ENCODE results near the gene TNIK.

The TNIK gene

GRCh38 chr3:171417813-171418212 lies 42.4 kb downstream of the TNIK start:
- no peak for DNase-seq (ENCODE audit: low read depth in 2 of 2)

- DNase-seq (ENCODE audit: low read depth in 2 of 2), result no peak
These were observed 43.1 kb downstream of the TNIK start for GRCh38 chr3:171417137-171417536.

GRCh38 chr3:171416666-171417065 lies 43.5 kb downstream of the TNIK start:
- no peak for DNase-seq (ENCODE audit: low read depth in 2 of 2)

GRCh38 chr3:171416061-171416460 lies 44.1 kb downstream of the TNIK start:
- no peak for DNase-seq (ENCODE audit: low read depth in 2 of 2)

GRCh38 chr3:171415070-171415469 lies 45.1 kb downstream of the TNIK start:
- no peak for DNase-seq (ENCODE audit: low read depth in 2 of 2)

- no peak for DNase-seq (ENCODE audit: low read depth in 2 of 2)
These were observed 47.7 kb downstream of the TNIK start for GRCh38 chr3:171412473-171412872.

- DNase-seq (ENCODE audit: low read depth in 2 of 2), result no peak
These were observed 48.2 kb downstream of the TNIK start for GRCh38 chr3:171412054-171412453.

- DNase-seq (ENCODE audit: low read depth in 2 of 2), result no peak
These were observed 50.0 kb downstream of the TNIK start for GRCh38 chr3:171410186-171410585.

- peak in 1 of 2 donors; percentile 4 for DNase-seq (ENCODE audit: low read depth in 2 of 2)
These were observed 52.4 kb downstream of the TNIK start for GRCh38 chr3:171407759-171408158.

- DNase-seq (ENCODE audit: low read depth in 2 of 2), result no peak
These were observed 55.7 kb downstream of the TNIK start for GRCh38 chr3:171404376-171404967.

GRCh38 chr3:171402281-171402680 lies 57.9 kb downstream of the TNIK start:
- DNase-seq (ENCODE audit: low read depth in 2 of 2), result no peak

GRCh38 chr3:171401432-171401831 lies 58.8 kb downstream of the TNIK start:
- DNase-seq (ENCODE audit: low read depth in 2 of 2), result no peak

- no peak for DNase-seq (ENCODE audit: low read depth in 2 of 2)
These were observed 60.4 kb downstream of the TNIK start for GRCh38 chr3:171399842-171400241.

GRCh38 chr3:171398343-171398742 lies 61.9 kb downstream of the TNIK start:
- DNase-seq (ENCODE audit: low read depth in 2 of 2), result no peak

GRCh38 chr3:171397089-171397488 lies 63.1 kb downstream of the TNIK start:
- DNase-seq (ENCODE audit: low read depth in 2 of 2), result no peak

GRCh38 chr3:171396048-171396447 lies 64.2 kb downstream of the TNIK start:
- DNase-seq (ENCODE audit: low read depth in 2 of 2), result no peak

GRCh38 chr3:171393032-171393744 lies 67.0 kb downstream of the TNIK start:
- DNase-seq (ENCODE audit: low read depth in 2 of 2), result no peak

- no peak for DNase-seq (ENCODE audit: low read depth in 2 of 2)
These were observed 68.8 kb downstream of the TNIK start for GRCh38 chr3:171391432-171391831.

- DNase-seq (ENCODE audit: low read depth in 2 of 2), result no peak
These were observed 69.9 kb downstream of the TNIK start for GRCh38 chr3:171390051-171390941.

- no peak for DNase-seq (ENCODE audit: low read depth in 2 of 2)
These were observed 70.7 kb downstream of the TNIK start for GRCh38 chr3:171389491-171389890.

- DNase-seq (ENCODE audit: low read depth in 2 of 2), result no peak
These were observed 71.7 kb downstream of the TNIK start for GRCh38 chr3:171388527-171388926.

- no peak for DNase-seq (ENCODE audit: low read depth in 2 of 2)
These were observed 73.1 kb downstream of the TNIK start for GRCh38 chr3:171387062-171387461.

- no peak for DNase-seq (ENCODE audit: low read depth in 2 of 2)
These were observed 75.1 kb downstream of the TNIK start for GRCh38 chr3:171385086-171385485.

All from activated CD4-positive, alpha-beta T cell treated with anti-CD3 and anti-CD28 coated beads for 24 hours (primary cell).